HFFc6 (cell line): ENCODE results near the gene WRAP73. TPM values are rescaled to one million over a fixed set of nuclear protein-coding genes. Genes with fewer than 3 reads are reported as not detected.

ENCODE experiments used
- DNase-seq: peaks from one replicate; pipeline ENCODE4 v3.0.0-alpha.2; 2018
- H3K27ac Mint-ChIP-seq: 2 replicates; pipeline ENCODE4 v1.8.0; 2020; ENCODE audit warnings: mild to moderate bottlenecking, mixed read lengths
- H3K27me3 Mint-ChIP-seq: 2 replicates; pipeline ENCODE4 v1.8.0; 2021; ENCODE audit warnings: mild to moderate bottlenecking, moderate library complexity, mixed read lengths; ENCODE audit not compliant: insufficient read depth
- H3K36me3 Mint-ChIP-seq: 2 replicates; pipeline ENCODE4 v1.8.0; 2021; ENCODE audit warnings: low read depth, mixed read lengths
- H3K4me1 Mint-ChIP-seq: 2 replicates; pipeline ENCODE4 v1.8.0; 2020; ENCODE audit warnings: low read depth, mixed read lengths
- H3K4me3 Mint-ChIP-seq: 2 replicates; pipeline ENCODE4 v1.8.0; 2020; ENCODE audit warnings: mild to moderate bottlenecking, moderate library complexity, mixed read lengths
- H3K9me3 Mint-ChIP-seq: 2 replicates; pipeline ENCODE4 v1.8.0; 2020; ENCODE audit warnings: mild to moderate bottlenecking, mixed read lengths
- CTCF ChIP-seq: fragments of 200-600 bp; sonication (generic); IDR thresholded peaks from 2 replicates; pipeline ENCODE4 v1.5.0; 2021; ENCODE audit warnings: antibody characterized with exemption, mild to moderate bottlenecking
- total RNA-seq, 6 experiments: library from RNA; stranded (reverse); fragmentation: NEBNext Ultra II Directional; extraction: Animal tissue kit (Norgen Biotek cat#: 25700); gene quantifications; 2 replicates in 1 of 6; 3 replicates in 5 of 6; pipeline ENCODE4 v1.2.3, GENCODE V29; 2021

The WRAP73 gene
- total RNA-seq, 6 experiments from 2014 or later, result 11.8 to 14.8 (median 14.3) TPM

- Mint-ChIP-seq H3K4me3 (no peak overlapping the region), H3K27ac (no peak overlapping the region), H3K27me3 (peaks cover 25% of the 10 kb centered on the region), H3K9me3 (no peaks in the 10 kb centered on the region), H3K36me3 (no peaks in the 10 kb centered on the region), H3K4me1 (peaks cover 17% of the 10 kb centered on the region)
- no peak for TF ChIP-seq CTCF
- no peak for DNase-seq
These were observed 18.8 kb upstream of the WRAP73 start for GRCh38 chr1:3668585-3669300.

- Mint-ChIP-seq H3K27ac (no peak overlapping the region), H3K4me3 (no peak overlapping the region), H3K9me3 (no peaks in the 10 kb centered on the region), H3K4me1 (peaks cover 17% of the 10 kb centered on the region), H3K27me3 (peaks cover 23% of the 10 kb centered on the region), H3K36me3 (no peaks in the 10 kb centered on the region)
- no peak for DNase-seq
- no peak for TF ChIP-seq CTCF
These were observed 18.2 kb upstream of the WRAP73 start for GRCh38 chr1:3668148-3668547.

- no peak for TF ChIP-seq CTCF
- Mint-ChIP-seq H3K4me1 (peaks cover 17% of the 10 kb centered on the region), H3K27ac (no peak overlapping the region), H3K27me3 (peaks cover 11% of the 10 kb centered on the region), H3K9me3 (no peaks in the 10 kb centered on the region), H3K36me3 (no peaks in the 10 kb centered on the region), H3K4me3 (no peak overlapping the region)
- no peak for DNase-seq
These were observed 14.9 kb upstream of the WRAP73 start for GRCh38 chr1:3664700-3665375.

- DNase-seq, result no peak
- Mint-ChIP-seq H3K27ac (no peak overlapping the region), H3K36me3 (no peaks in the 10 kb centered on the region), H3K4me3 (no peak overlapping the region), H3K4me1 (peaks cover 17% of the 10 kb centered on the region), H3K9me3 (no peaks in the 10 kb centered on the region), H3K27me3 (peaks cover 13% of the 10 kb centered on the region)
- no peak for TF ChIP-seq CTCF
These were observed 14.2 kb upstream of the WRAP73 start for GRCh38 chr1:3663999-3664699.

- DNase-seq, result no peak
- no peak overlapping the region for H3K27ac Mint-ChIP-seq
- H3K4me1 Mint-ChIP-seq, result peaks cover 10% of the 10 kb centered on the region; the same call in 1 of the 2 replicates
- H3K4me3 Mint-ChIP-seq, result no peak overlapping the region
- H3K9me3 Mint-ChIP-seq, result no peaks in the 10 kb centered on the region
- no peaks in the 10 kb centered on the region for H3K36me3 Mint-ChIP-seq
- no peak for TF ChIP-seq CTCF
- H3K27me3 Mint-ChIP-seq, result peaks cover 28% of the 10 kb centered on the region
These were observed 12.3 kb upstream of the WRAP73 start for GRCh38 chr1:3662080-3662671.
